K562 (cell line): ENCODE data around the gene GLIS2. TPM values are rescaled to one million over a fixed set of nuclear protein-coding genes. Genes with fewer than 3 reads are reported as not detected.

Experiments
- ATF1 ChIP-seq, 2 experiments: fragments of 450-650 bp in 1 of 2; IDR thresholded peaks; 2 replicates each; pipeline ENCODE4 v1.6.1; 2016; ENCODE audit warnings: missing compliant biosample characterization in 1 of 2, missing genetic modification characterization in 1 of 2
- BRF1 ChIP-seq: IDR thresholded peaks from 3 replicates; pipeline ENCODE4 v1.6.1; 2011; ENCODE audit warnings: borderline replicate concordance, mild to moderate bottlenecking; ENCODE audit not compliant: insufficient read length; ENCODE audit errors: extremely low read depth
- CEBPB ChIP-seq: fragments of 450-650 bp; IDR thresholded peaks from 2 replicates; pipeline ENCODE4 v1.6.1; 2016; ENCODE audit warnings: missing genetic modification characterization, missing compliant biosample characterization
- CEBPZ ChIP-seq: fragments of 150-350 bp; IDR thresholded peaks from 2 replicates; pipeline ENCODE4 v1.6.1; 2014; ENCODE audit warnings: low read depth, mild to moderate bottlenecking, low read length, borderline replicate concordance
- ESRRB ChIP-seq: fragments of 250-450 bp; sonication (Bioruptor Pico); IDR thresholded peaks from 2 replicates; pipeline ENCODE4 v1.5.0; 2020; ENCODE audit warnings: mild to moderate bottlenecking, moderate library complexity, borderline replicate concordance
- GABPB1 ChIP-seq: sonication (generic); formaldehyde crosslinking; IDR thresholded peaks from 2 replicates; pipeline ENCODE4 v1.8.0; 2022; ENCODE audit warnings: mild to moderate bottlenecking, missing genetic modification reagents
- IRF9 ChIP-seq: fragments of 450-650 bp; IDR thresholded peaks from 2 replicates; pipeline ENCODE4 v1.6.1; 2016; ENCODE audit warnings: missing biosample characterization, missing genetic modification characterization
- MLX ChIP-seq, 2 experiments: fragments of 450-650 bp in 1 of 2; sonication (generic) in 1 of 2; formaldehyde crosslinking; conservative IDR thresholded peaks; 2 replicates each; pipeline versions ENCODE4 v1.4.0 to v1.8.1; 2020 to 2022; ENCODE audit warnings: mild to moderate bottlenecking in 1 of 2, missing genetic modification reagents in 1 of 2
- PHF21A ChIP-seq: fragments of 450-650 bp; IDR thresholded peaks from 2 replicates; pipeline ENCODE4 v1.6.1; 2017; ENCODE audit warnings: low read depth, borderline replicate concordance
- POU5F1 ChIP-seq: fragments of 150-350 bp; IDR thresholded peaks from 2 replicates; pipeline ENCODE4 v1.6.1; 2014; ENCODE audit warnings: borderline replicate concordance, low read length, low read depth, mild to moderate bottlenecking; ENCODE audit not compliant: partially characterized antibody
- RBM14 ChIP-seq: fragments of 200-400 bp; formaldehyde crosslinking; IDR thresholded peaks from 2 replicates; pipeline ENCODE4 v1.6.1; 2018; ENCODE audit warnings: low read depth, mild to moderate bottlenecking, low read length, moderate library complexity, borderline replicate concordance; ENCODE audit not compliant: insufficient read depth
- RBM15 ChIP-seq: fragments of 200-400 bp; formaldehyde crosslinking; IDR thresholded peaks from 2 replicates; pipeline ENCODE4 v1.6.1; 2018; ENCODE audit warnings: mild to moderate bottlenecking, low read length, moderate library complexity; ENCODE audit not compliant: insufficient read depth
- SMARCA4 ChIP-seq: fragments of 450-650 bp; IDR thresholded peaks from 2 replicates; pipeline ENCODE4 v1.6.1; 2016
- TCFL5 ChIP-seq: fragments of 250-450 bp; sonication (Bioruptor Pico); conservative IDR thresholded peaks from 2 replicates; pipeline ENCODE4 v1.6.1; 2021; ENCODE audit warnings: mild to moderate bottlenecking, moderate library complexity, matching md5 sums
- XRCC3 ChIP-seq: fragments of 450-650 bp; IDR thresholded peaks from 2 replicates; pipeline ENCODE4 v1.6.1; 2017; ENCODE audit warnings: mild to moderate bottlenecking, moderate library complexity
- ZBTB8A ChIP-seq: fragments of 450-650 bp; IDR thresholded peaks from 2 replicates; pipeline ENCODE4 v1.6.1; 2018; ENCODE audit warnings: mild to moderate bottlenecking, moderate library complexity; ENCODE audit not compliant: partially characterized antibody
- ZKSCAN1 ChIP-seq: fragments of 150-350 bp; IDR thresholded peaks from 2 replicates; pipeline ENCODE4 v1.6.1; 2016; ENCODE audit warnings: low read depth, low read length
- ZNF224 ChIP-seq: sonication (generic); formaldehyde crosslinking; IDR thresholded peaks from 2 replicates; pipeline ENCODE4 v1.8.0; 2022; ENCODE audit warnings: mild to moderate bottlenecking, missing genetic modification reagents
- ZNF239 ChIP-seq: fragments of 250-450 bp; sonication (Bioruptor Pico); IDR thresholded peaks from 2 replicates; pipeline ENCODE4 v1.4.0; 2020; ENCODE audit warnings: mild to moderate bottlenecking
- ZNF280B ChIP-seq: fragments of 250-450 bp; sonication (Bioruptor Pico); IDR thresholded peaks from 2 replicates; pipeline ENCODE4 v1.5.1; 2021; ENCODE audit warnings: mild to moderate bottlenecking
- ZNF445 ChIP-seq: fragments of 250-450 bp; sonication (Bioruptor Pico); IDR thresholded peaks from 2 replicates; pipeline ENCODE4 v1.4.0; 2020; ENCODE audit warnings: low read depth, mild to moderate bottlenecking, moderate library complexity
- ZNF785 ChIP-seq: fragments of 250-450 bp; sonication (Bioruptor Pico); IDR thresholded peaks from 2 replicates; pipeline ENCODE4 v1.4.0; 2020; ENCODE audit warnings: mild to moderate bottlenecking
- polyA plus RNA-seq, 8 experiments: library from polyadenylated mRNA; depleted of rRNA in 4 of 8; stranded (reverse) in 5 of 8; unstranded in 3 of 8; fragments of >200 nt; fragmentation: Nextera tagmentation in 2 of 8; fragmentation: Illumina TruSeq in 1 of 8; extraction: Ambion mirVana in 2 of 8; extraction: Trizol in 1 of 8; gene quantifications; 2 replicates each; pipeline versions ENCODE4 v1.2.1 to v1.2.3, GENCODE V29; 2011 to 2014; ENCODE audit warnings: inconsistent platforms in 1 of 8, missing spikeins in 1 of 8
- total RNA-seq, 7 experiments: library from RNA; depleted of rRNA in 6 of 7; stranded (reverse); fragments of >200 nt in 6 of 7; fragmentation: Illumina TruSeq in 2 of 7; extraction: Trizol in 2 of 7; gene quantifications; 2 replicates each; pipeline versions ENCODE4 v1.2.1 to v1.2.3, GENCODE V29; 2011 to 2021; ENCODE audit warnings: low replicate concordance in 1 of 7

GLIS2 gene
- total and polyA plus RNA-seq, 9 of the 15 experiments (the other 6 are each of a cell fraction or from before 2014, with no cell fraction given): 0.10 to 9.0 (median 0.57) TPM

- no peak for TF ChIP-seq CEBPZ
- no peak for TF ChIP-seq IRF9
- TF ChIP-seq RBM15: no peak
- TF ChIP-seq TCFL5 (CRISPR knock-in tag): no peak
- no peak for TF ChIP-seq ZBTB8A
- no peak for TF ChIP-seq BRF1
- no peak for TF ChIP-seq ZNF445
- TF ChIP-seq ZNF280B (CRISPR knock-in tag): no peak
- TF ChIP-seq GABPB1: peak; percentile 70; the same call in 1 of the 2 replicates
- no peak for TF ChIP-seq XRCC3
- TF ChIP-seq SMARCA4: no peak
- no peak for TF ChIP-seq CEBPB (tag)
- no peak for TF ChIP-seq ATF1 (CRISPR knock-in tag; IDR thresholded peaks at IDR 0.05)
- peak; percentile 23; the same call in 1 of the 2 replicates for TF ChIP-seq ATF1 (tag; IDR thresholded peaks at IDR 0.05)
- no peak for TF ChIP-seq PHF21A
- no peak for TF ChIP-seq MLX (CRISPR knock-in tag; conservative IDR thresholded peaks at IDR 0.05)
- no peak for TF ChIP-seq ZNF785
- TF ChIP-seq RBM14: no peak
- TF ChIP-seq ZKSCAN1: no peak
- TF ChIP-seq ZNF239: no peak
- no peak for TF ChIP-seq ESRRB (CRISPR knock-in tag)
- TF ChIP-seq POU5F1: no peak
- TF ChIP-seq ZNF224 (CRISPR knock-in tag): no peak
Observed at GRCh38 chr16:4288148-4288921, 27.5 kb upstream of the GLIS2 start (continued).
